Loucy (cell line): ENCODE results near the gene KRTAP17-1.

ENCODE experiments used
- H2AFZ ChIP-seq: fragments of 200-600 bp; sonication (generic); 2 replicates; pipeline ENCODE4 v1.6.0; 2016; ENCODE audit warnings: antibody characterized with exemption, mild to moderate bottlenecking, low read length, moderate library complexity
- H3F3A ChIP-seq: fragments of 200-600 bp; 2 replicates; pipeline ENCODE4 v1.6.0; 2016; ENCODE audit warnings: antibody characterized with exemption, low read depth, mild to moderate bottlenecking
- H3K27me3 ChIP-seq: fragments of 200-600 bp; sonication (generic); 2 replicates; pipeline ENCODE4 v1.6.1; 2014; ENCODE audit warnings: low read length, mild to moderate bottlenecking; ENCODE audit not compliant: insufficient read depth, poor library complexity, severe bottlenecking
- H3K36me3 ChIP-seq: fragments of 200-600 bp; sonication (generic); 2 replicates; pipeline ENCODE4 v1.6.1; 2016; ENCODE audit warnings: low read length; ENCODE audit not compliant: insufficient read depth
- H3K4me1 ChIP-seq: fragments of 200-600 bp; sonication (generic); 2 replicates; pipeline ENCODE4 v1.5.1; 2014; ENCODE audit warnings: low read length, mild to moderate bottlenecking; ENCODE audit not compliant: insufficient read depth, poor library complexity, severe bottlenecking
- H3K4me2 ChIP-seq: fragments of 200-600 bp; sonication (generic); 2 replicates; pipeline ENCODE4 v1.6.0; 2014; ENCODE audit warnings: antibody characterized with exemption, low read length, low read depth, mild to moderate bottlenecking; ENCODE audit not compliant: poor library complexity, severe bottlenecking
- H3K4me3 ChIP-seq: fragments of 200-600 bp; sonication (generic); 2 replicates; pipeline ENCODE4 v1.5.1; 2014; ENCODE audit warnings: low read length, mild to moderate bottlenecking, mixed read lengths; ENCODE audit not compliant: poor library complexity, severe bottlenecking
- H3K79me2 ChIP-seq: fragments of 200-600 bp; sonication (generic); 2 replicates; pipeline ENCODE4 v1.6.1; 2014; ENCODE audit warnings: low read length; ENCODE audit not compliant: insufficient read depth
- H3K9ac ChIP-seq: fragments of 200-600 bp; sonication (generic); 2 replicates; pipeline ENCODE4 v1.6.0; 2014; ENCODE audit warnings: mild to moderate bottlenecking, low read depth, low read length, moderate library complexity; ENCODE audit not compliant: poor library complexity, severe bottlenecking
- H3K9me2 ChIP-seq: fragments of 200-600 bp; sonication (generic); replicated peaks from 2 replicates; pipeline ENCODE4 v1.6.1; 2016; ENCODE audit warnings: low read depth, low read length, mixed read lengths
- H3K9me3 ChIP-seq: fragments of 200-600 bp; sonication (generic); 2 replicates; pipeline ENCODE4 v1.6.1; 2014; ENCODE audit warnings: mild to moderate bottlenecking, antibody characterized with exemption, low read length, low read depth; ENCODE audit not compliant: insufficient read depth
- H4K20me1 ChIP-seq: fragments of 200-600 bp; sonication (generic); 2 replicates; pipeline ENCODE4 v1.6.0; 2014; ENCODE audit warnings: antibody characterized with exemption, low read length, mild to moderate bottlenecking; ENCODE audit not compliant: insufficient read depth, poor library complexity, severe bottlenecking
- CTCF ChIP-seq: fragments of 200-600 bp; sonication (generic); conservative IDR thresholded peaks from 2 replicates; pipeline ENCODE4 v1.5.1; 2014; ENCODE audit warnings: mild to moderate bottlenecking, antibody characterized with exemption, low read length
- EZH2phosphoT487 ChIP-seq: fragments of 200-600 bp; IDR thresholded peaks from 2 replicates; pipeline ENCODE4 v1.6.1; 2018; ENCODE audit warnings: antibody characterized with exemption, mild to moderate bottlenecking, moderate library complexity, borderline replicate concordance

The KRTAP17-1 gene

GRCh38 chr17:41301204-41301790, 14.2 kb downstream of the KRTAP17-1 start:
- Histone ChIP-seq H3F3A (no peaks in the 10 kb centered on the region), H3K9me3 (no peaks in the 10 kb centered on the region), H3K79me2 (no peaks in the 10 kb centered on the region), H3K27me3 (no peaks in the 10 kb centered on the region), H3K36me3 (no peaks in the 10 kb centered on the region), H3K4me1 (peaks cover 9% of the 10 kb centered on the region), H3K9ac (no peak overlapping the region), H4K20me1 (no peaks in the 10 kb centered on the region), H3K4me2 (no peak overlapping the region), H3K4me3 (no peak overlapping the region), H2AFZ (peak overlapping the region; percentile 67), H3K9me2 (no peaks in the 10 kb centered on the region)
- TF ChIP-seq EZH2phosphoT487, result no peak
- TF ChIP-seq CTCF, result no peak

- H3K9me2 ChIP-seq, result no peaks in the 10 kb centered on the region
- no peak overlapping the region for H3K9ac ChIP-seq
- H3K79me2 ChIP-seq, result no peaks in the 10 kb centered on the region
- no peaks in the 10 kb centered on the region for H4K20me1 ChIP-seq
- no peak overlapping the region for H3K4me2 ChIP-seq
- H3F3A ChIP-seq, result no peaks in the 10 kb centered on the region
- TF ChIP-seq EZH2phosphoT487, result no peak
- no peak for TF ChIP-seq CTCF
- H3K9me3 ChIP-seq, result no peaks in the 10 kb centered on the region
- peaks cover 7% of the 10 kb centered on the region for H3K4me1 ChIP-seq
- H3K36me3 ChIP-seq, result no peaks in the 10 kb centered on the region
- H3K27me3 ChIP-seq, result no peaks in the 10 kb centered on the region
- no peak overlapping the region for H2AFZ ChIP-seq
- H3K4me3 ChIP-seq, result no peak overlapping the region
Measured at GRCh38 chr17:41298458-41299135, 16.9 kb downstream of the KRTAP17-1 start.

GRCh38 chr17:41296846-41297245, 18.7 kb downstream of the KRTAP17-1 start:
- no peak overlapping the region for H3K4me2 ChIP-seq
- H3K4me1 ChIP-seq, result peaks cover 7% of the 10 kb centered on the region
- H3F3A ChIP-seq, result no peaks in the 10 kb centered on the region
- H2AFZ ChIP-seq, result no peak overlapping the region
- no peaks in the 10 kb centered on the region for H3K9me2 ChIP-seq
- H4K20me1 ChIP-seq, result no peaks in the 10 kb centered on the region
- H3K79me2 ChIP-seq, result no peaks in the 10 kb centered on the region
- H3K4me3 ChIP-seq, result no peak overlapping the region
- TF ChIP-seq CTCF, result no peak
- TF ChIP-seq EZH2phosphoT487, result no peak
- no peaks in the 10 kb centered on the region for H3K27me3 ChIP-seq
- no peaks in the 10 kb centered on the region for H3K36me3 ChIP-seq
- no peaks in the 10 kb centered on the region for H3K9me3 ChIP-seq
- H3K9ac ChIP-seq, result no peak overlapping the region
